CD4-positive, alpha-beta T cell treated with Interleukin-2 at 100 ng/mL for 4 hours (primary cell): ENCODE results near the gene MDH1.
"Not testable (repeated sequence)": the region's sequence is repeated elsewhere in the genome, so short reads cannot be mapped to it uniquely, and the experiment has no call there.

ENCODE experiments used
- DNase-seq: peaks from one replicate; pipeline ENCODE4 v3.0.0-alpha.2; 2020; ENCODE audit warnings: low spot score

Gene MDH1

GRCh38 chr2:63589148-63589958, 590 bp downstream of the MDH1 start:
- DNase-seq = peak; percentile 1

- DNase-seq = no peak
Observed at GRCh38 chr2:63590626-63591408, 2.1 kb downstream of the MDH1 start.

- DNase-seq = no peak
Observed at GRCh38 chr2:63591566-63592175, 2.9 kb downstream of the MDH1 start.

- no peak for DNase-seq
Observed at GRCh38 chr2:63594660-63595059, 5.9 kb downstream of the MDH1 start.

GRCh38 chr2:63596401-63596883, 7.7 kb downstream of the MDH1 start:
- no peak for DNase-seq

GRCh38 chr2:63598981-63599380, 10.2 kb downstream of the MDH1 start:
- DNase-seq = no peak

GRCh38 chr2:63600881-63601460, 12.2 kb downstream of the MDH1 start:
- no peak for DNase-seq

- no peak for DNase-seq
Observed at GRCh38 chr2:63604666-63605065, 15.9 kb downstream of the MDH1 start.

- DNase-seq = not testable (repeated sequence)
Observed at GRCh38 chr2:63608865-63609264, 20.1 kb downstream of the MDH1 start.

GRCh38 chr2:63610525-63610924, 21.8 kb downstream of the MDH1 start:
- no peak for DNase-seq

GRCh38 chr2:63613391-63613901, 24.7 kb downstream of the MDH1 start:
- no peak for DNase-seq

GRCh38 chr2:63614448-63614968, 25.7 kb downstream of the MDH1 start:
- DNase-seq = no peak

- DNase-seq = no peak
Observed at GRCh38 chr2:63614983-63615945, 26.5 kb downstream of the MDH1 start.

- no peak for DNase-seq
Observed at GRCh38 chr2:63617366-63617765, 28.6 kb downstream of the MDH1 start.

- DNase-seq = no peak
Observed at GRCh38 chr2:63619328-63619727, 30.6 kb downstream of the MDH1 start.

- DNase-seq = no peak
Observed at GRCh38 chr2:63622751-63623150, 34.0 kb downstream of the MDH1 start.

GRCh38 chr2:63623763-63624162, 35.0 kb downstream of the MDH1 start:
- not testable (repeated sequence) for DNase-seq

GRCh38 chr2:63627866-63628265, 39.1 kb downstream of the MDH1 start:
- DNase-seq = no peak

GRCh38 chr2:63628403-63628942, 39.7 kb downstream of the MDH1 start:
- DNase-seq = no peak

GRCh38 chr2:63631501-63631900, 42.7 kb downstream of the MDH1 start:
- no peak for DNase-seq
